Neural progenitor cell (in vitro differentiated cells): Measurements from ENCODE around the gene FN3KRP.

Source experiments
- CTCF ChIP-seq: fragments of 200-600 bp; sonication (generic); IDR thresholded peaks from 2 replicates; pipeline ENCODE4 v1.5.1; 2017; ENCODE audit warnings: antibody characterized with exemption, mild to moderate bottlenecking
- EZH2 ChIP-seq: fragments of 200-600 bp; sonication (generic); IDR thresholded peaks from 2 replicates; pipeline ENCODE4 v1.6.1; 2017; ENCODE audit warnings: antibody characterized with exemption, mild to moderate bottlenecking, moderate library complexity

DNA sequence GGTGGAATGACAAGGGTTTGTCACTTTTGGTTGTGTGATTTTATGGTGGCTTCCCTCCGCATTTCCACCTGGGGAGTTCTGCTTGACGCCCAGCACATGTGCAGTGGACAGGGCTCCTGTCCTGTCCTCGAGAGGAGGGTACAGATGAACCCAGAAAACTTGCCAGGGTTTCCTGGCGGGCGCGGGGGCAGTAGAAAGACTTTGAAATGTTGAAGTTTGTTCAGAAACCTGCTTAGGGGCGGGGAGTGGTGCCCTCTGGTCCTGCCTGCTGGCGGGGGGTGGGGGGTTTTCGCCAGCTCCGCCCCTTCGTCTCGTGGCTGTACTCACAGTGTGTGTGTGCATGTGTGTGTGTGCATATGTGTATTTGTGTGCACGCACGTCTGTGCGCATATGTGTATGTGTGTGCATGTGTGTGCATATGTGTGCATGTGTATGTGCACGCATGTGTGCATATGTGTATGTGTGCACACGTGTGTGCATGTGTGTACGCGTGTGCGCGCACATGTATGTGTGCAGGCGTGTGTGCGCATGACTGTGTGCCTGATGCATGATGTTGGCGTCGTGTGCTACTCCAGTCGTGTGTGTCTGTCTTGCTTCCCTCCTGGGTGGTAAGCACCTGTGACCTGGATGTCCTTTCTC, 6.8 kb downstream of the FN3KRP start:
- TF ChIP-seq CTCF, result no peak
- no peak for TF ChIP-seq EZH2
